Heart left ventricle (tissue), 16 donors: ENCODE results near the gene PIK3R6. TPM values are rescaled to one million over a fixed set of nuclear protein-coding genes. Genes with fewer than 3 reads are reported as not detected.

Experiments used
- ATAC-seq, 4 donors: fragments of 200-7000 bp; cut with Tn5 transposase; one replicate each; pipeline ENCODE4 v1.9.1; 2020 to 2022; ENCODE audit warnings: moderate library complexity in 4 of 4, mild to moderate bottlenecking in 3 of 4, moderate number of reproducible peaks in 1 of 4
- DNase-seq, 5 donors: peaks; one replicate each; pipeline ENCODE4 v3.0.0-alpha.2; 2020
- H3K27ac ChIP-seq, 12 donors: fragments of 200-600 bp; sonication (generic) in 4 of 12; one replicate each; pipeline versions ENCODE4 v1.5.0 to v1.8.0; 2016 to 2022; ENCODE audit warnings: mild to moderate bottlenecking in 2 of 12
- H3K27me3 ChIP-seq, 9 donors: fragments of 200-600 bp; sonication (generic) in 2 of 9; one replicate each; pipeline versions ENCODE4 v1.5.1 to v1.8.0; 2016 to 2022; ENCODE audit warnings: mild to moderate bottlenecking in 3 of 9
- H3K36me3 ChIP-seq, 9 donors: fragments of 200-600 bp; sonication (generic) in 2 of 9; one replicate each; pipeline versions ENCODE4 v1.5.0 to v1.8.0; 2018 to 2022; ENCODE audit warnings: mild to moderate bottlenecking in 2 of 9
- H3K4me1 ChIP-seq, 12 donors: fragments of 200-600 bp; sonication (generic) in 4 of 12; one replicate each; pipeline versions ENCODE4 v1.5.0 to v1.8.0; 2016 to 2022; ENCODE audit warnings: mild to moderate bottlenecking in 3 of 12
- H3K4me3 ChIP-seq, 12 donors: fragments of 200-600 bp; sonication (generic) in 4 of 12; one replicate each; pipeline versions ENCODE4 v1.5.0 to v1.8.0; 2017 to 2022; ENCODE audit warnings: mild to moderate bottlenecking in 9 of 12, moderate library complexity in 4 of 12
- H3K9me3 ChIP-seq, 12 donors: fragments of 200-600 bp; sonication (generic) in 4 of 12; one replicate each; pipeline versions ENCODE4 v1.5.0 to v1.8.0; 2016 to 2022; ENCODE audit warnings: mild to moderate bottlenecking in 1 of 12
- POLR2A ChIP-seq, 2 donors: fragments of 450-650 bp; IDR thresholded peaks; one replicate each; pipeline ENCODE4 v1.6.1; 2017; ENCODE audit warnings: antibody characterized with exemption in 2 of 2, mild to moderate bottlenecking in 2 of 2, moderate library complexity in 2 of 2
- WGBS, 4 donors: extraction: QIAGEN DNeasy Blood & Tissue Kit in 2 of 4; methylation state at CpG; one replicate each; pipeline versions ENCODE4 v1.1.5 to v1.1.7; 2013 to 2018; 5-methylcytosine and 5-hydroxymethylcytosine counted together
- intact Hi-C, 10 donors: fragments of 100-400 bp; cut with DNase I; formaldehyde crosslinking; loops; one replicate each; pipeline versions ENCODE4 v1.11.1 to v1.14.2; 2022
- polyA plus RNA-seq, 2 donors: library from polyadenylated mRNA; stranded (reverse); fragments of 200-250 nt; gene quantifications; one replicate each; pipeline ENCODE4 v1.2.3, GENCODE V29; 2013
- total RNA-seq, 9 donors: library from RNA; depleted of rRNA in 2 of 9; stranded (reverse); fragments of >200 nt in 2 of 9; fragmentation: NEBNext Ultra II Directional in 3 of 9; extraction: Animal tissue kit (Norgen Biotek cat#: 25700) in 3 of 9; gene quantifications; one replicate each; pipeline versions ENCODE4 v1.1.0 to v1.2.4, GENCODE V29; 2016 to 2023
- TF ChIP-seq, protein P1 (sequence below), 12 donors: fragments of 200-600 bp; sonication (generic) in 4 of 12; IDR thresholded peaks; one replicate each; pipeline versions ENCODE4 v1.5.0 to v1.8.0; 2018 to 2022; ENCODE audit warnings: antibody characterized with exemption in 12 of 12, mild to moderate bottlenecking in 5 of 12
- donor health status: ischemic (EF 13 %, LVEDD 7.1; RV severe dilation, severe dysfunction).
- donor health status: healthy with polysubstance abuse.
- donor health status: DM: no; HTN: yes; CAD: no.
- donor health status: DM: no; HTN: no; CAD: no.
- donor health status: ischemic (EF 25% LVEDD 6.9; RV normal size, moderate dysfunction).
- donor health status: ischemic (EF 25% LVEDD 5.7; RV mildly dilated, moderate dysfunction).
- donor health status: healthy.
- donor health status: DM: yes; HTN: yes; CAD: no.
- donor health status: ischemic (EF 35%, LVEDD 5.7; RV mildly dilated, moderate dysfunction).
- donor health status: nonischemic (EF 11% LVEDD 7.7; RV severe dilation, severe dysfunction).
- donor health status: DM: yes; HTN: yes; CAD: no.
- donor health status: PGD.
- donor health status: ischemic (EF 29% LVEDD 5.4; RV normal size, mild dysfunction).
- donor health status: nonischemic (EF 23%, LVEDD 6.1; RV moderate dilation, normal function).

Gene PIK3R6
- total and polyA plus RNA-seq, 11 donors = 0.21 to 5.4 (median 1.0) TPM

DNA sequence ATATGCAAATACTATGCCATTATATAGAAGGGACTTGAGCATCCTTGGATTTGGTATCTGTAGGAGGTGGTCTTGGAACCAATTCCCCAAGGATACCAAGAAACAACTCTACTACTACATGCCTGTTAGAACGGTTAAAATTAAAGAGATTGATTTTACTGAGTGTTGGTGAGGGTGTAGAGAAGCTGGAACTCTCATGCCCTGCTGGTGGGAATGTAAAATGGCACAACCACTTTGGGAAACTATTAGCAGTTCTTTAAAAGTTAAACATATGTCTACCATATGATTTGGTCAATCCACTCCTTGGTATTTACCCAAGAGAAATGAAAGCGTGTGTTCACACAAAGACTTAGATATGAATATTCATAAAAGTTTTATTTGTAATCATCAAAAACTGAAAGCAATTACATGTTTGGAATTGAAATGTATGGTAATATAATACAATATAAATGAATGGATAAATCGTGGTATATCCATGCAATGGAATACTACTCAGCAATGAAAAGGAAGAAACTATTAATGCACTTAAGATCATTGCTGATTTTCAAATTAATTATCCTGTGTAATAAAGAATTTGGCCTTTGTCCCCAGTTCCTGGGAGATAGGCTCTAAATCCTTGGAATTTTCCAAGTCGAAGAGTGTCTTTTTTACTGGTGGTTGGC is 76.1 kb downstream of the PIK3R6 start:
- ATAC-seq (no peak), DNase-seq (no peak)
- 72 to 90% (median 88%) methylated on average over 4 of the region's 4 CpGs for WGBS, 4 donors
- Histone ChIP-seq H3K4me1 (peaks cover 0 to 27% (median 0%) of the 10 kb centered on the region in 12 donors), H3K4me3 (no peak overlapping the region), H3K9me3 (peaks cover 0 to 13% (median 6%) of the 10 kb centered on the region in 12 donors), H3K27me3 (no peaks in the 10 kb centered on the region), H3K27ac (no peak overlapping the region), H3K36me3 (no peaks in the 10 kb centered on the region)
- TF ChIP-seq, protein P1, sequence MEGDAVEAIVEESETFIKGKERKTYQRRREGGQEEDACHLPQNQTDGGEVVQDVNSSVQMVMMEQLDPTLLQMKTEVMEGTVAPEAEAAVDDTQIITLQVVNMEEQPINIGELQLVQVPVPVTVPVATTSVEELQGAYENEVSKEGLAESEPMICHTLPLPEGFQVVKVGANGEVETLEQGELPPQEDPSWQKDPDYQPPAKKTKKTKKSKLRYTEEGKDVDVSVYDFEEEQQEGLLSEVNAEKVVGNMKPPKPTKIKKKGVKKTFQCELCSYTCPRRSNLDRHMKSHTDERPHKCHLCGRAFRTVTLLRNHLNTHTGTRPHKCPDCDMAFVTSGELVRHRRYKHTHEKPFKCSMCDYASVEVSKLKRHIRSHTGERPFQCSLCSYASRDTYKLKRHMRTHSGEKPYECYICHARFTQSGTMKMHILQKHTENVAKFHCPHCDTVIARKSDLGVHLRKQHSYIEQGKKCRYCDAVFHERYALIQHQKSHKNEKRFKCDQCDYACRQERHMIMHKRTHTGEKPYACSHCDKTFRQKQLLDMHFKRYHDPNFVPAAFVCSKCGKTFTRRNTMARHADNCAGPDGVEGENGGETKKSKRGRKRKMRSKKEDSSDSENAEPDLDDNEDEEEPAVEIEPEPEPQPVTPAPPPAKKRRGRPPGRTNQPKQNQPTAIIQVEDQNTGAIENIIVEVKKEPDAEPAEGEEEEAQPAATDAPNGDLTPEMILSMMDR (IDR thresholded peaks at IDR 0.05) = no peak
- TF ChIP-seq POLR2A (IDR thresholded peaks at IDR 0.05) = no peak
- intact Hi-C loops = no loop called here

DNA sequence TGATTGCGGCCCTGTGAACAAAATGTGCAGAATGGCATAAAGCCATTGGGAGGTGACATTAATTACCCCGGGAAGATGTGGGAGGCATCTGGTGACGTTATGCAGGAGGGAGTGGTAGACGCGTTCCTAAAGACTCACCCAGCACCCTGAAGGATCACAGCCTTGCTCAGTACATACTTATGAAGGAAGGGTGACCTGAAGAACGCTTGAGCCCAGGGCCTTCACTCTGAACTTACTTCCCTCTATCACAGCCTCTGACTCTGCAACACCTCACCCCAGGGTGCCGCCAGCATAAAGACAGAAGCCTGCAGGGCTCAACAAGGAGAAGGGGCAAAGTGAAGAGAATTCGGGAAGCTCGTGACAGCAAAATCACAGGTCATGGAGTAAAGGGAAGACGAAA is 77.7 kb downstream of the PIK3R6 start:
- peaks cover 0 to 13% (median 6%) of the 10 kb centered on the region in 12 donors for H3K9me3 ChIP-seq
- H3K27me3 ChIP-seq = no peaks in the 10 kb centered on the region
- H3K4me1 ChIP-seq = peaks cover 0 to 29% (median 0%) of the 10 kb centered on the region in 12 donors
- H3K4me3 ChIP-seq = no peak overlapping the region
- H3K36me3 ChIP-seq = no peaks in the 10 kb centered on the region
- WGBS, 4 donors = 54 to 63% (median 59%) methylated on average over 10 of the region's 10 CpGs
- DNase-seq = no peak
- ATAC-seq = no peak
- TF ChIP-seq, protein P1 (IDR thresholded peaks at IDR 0.05) = no peak
- no peak for TF ChIP-seq POLR2A (IDR thresholded peaks at IDR 0.05)
- intact Hi-C loops = loop anchor here in 6 of 10 donors (2.0 to 10.0 kb wide), 6 partner anchors 37 to 379 kb away; no protein-coding TSS in a partner anchor
- no peak overlapping the region for H3K27ac ChIP-seq

DNA sequence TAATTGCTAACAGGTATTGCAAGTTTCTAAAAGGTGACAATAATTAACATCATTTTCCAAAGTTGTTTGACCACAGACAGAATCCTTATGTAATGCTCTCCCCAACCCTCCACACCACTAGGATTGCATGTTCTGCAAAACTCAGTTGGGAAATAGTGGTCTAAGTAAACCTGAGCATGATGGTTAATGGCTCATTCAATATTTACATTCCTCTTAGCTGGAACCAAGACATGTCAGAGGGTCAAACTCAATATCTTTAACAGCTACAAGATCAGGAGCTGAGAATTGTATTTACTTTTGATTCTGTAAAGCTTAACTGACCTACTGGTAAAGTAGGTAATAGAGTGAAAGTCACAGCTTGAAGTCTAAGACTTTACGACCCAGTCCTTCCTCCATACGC is 78.5 kb downstream of the PIK3R6 start:
- Histone ChIP-seq H3K27me3 (no peaks in the 10 kb centered on the region), H3K36me3 (no peaks in the 10 kb centered on the region), H3K9me3 (peaks cover 0 to 13% (median 6%) of the 10 kb centered on the region in 12 donors), H3K4me3 (no peak overlapping the region), H3K4me1 (peaks cover 0 to 21% (median 0%) of the 10 kb centered on the region in 12 donors), H3K27ac (no peak overlapping the region)
- 93 to 98% (median 96%) methylated on average over 2 of the region's 2 CpGs for WGBS, 4 donors
- no peak for DNase-seq
- no peak for TF ChIP-seq POLR2A (IDR thresholded peaks at IDR 0.05)
- TF ChIP-seq, protein P1 (IDR thresholded peaks at IDR 0.05) = no peak
- ATAC-seq = no peak
- intact Hi-C loops = loop anchor here in 6 of 10 donors (2.0 to 10.0 kb wide), 6 partner anchors 37 to 378 kb away; no protein-coding TSS in a partner anchor

DNA sequence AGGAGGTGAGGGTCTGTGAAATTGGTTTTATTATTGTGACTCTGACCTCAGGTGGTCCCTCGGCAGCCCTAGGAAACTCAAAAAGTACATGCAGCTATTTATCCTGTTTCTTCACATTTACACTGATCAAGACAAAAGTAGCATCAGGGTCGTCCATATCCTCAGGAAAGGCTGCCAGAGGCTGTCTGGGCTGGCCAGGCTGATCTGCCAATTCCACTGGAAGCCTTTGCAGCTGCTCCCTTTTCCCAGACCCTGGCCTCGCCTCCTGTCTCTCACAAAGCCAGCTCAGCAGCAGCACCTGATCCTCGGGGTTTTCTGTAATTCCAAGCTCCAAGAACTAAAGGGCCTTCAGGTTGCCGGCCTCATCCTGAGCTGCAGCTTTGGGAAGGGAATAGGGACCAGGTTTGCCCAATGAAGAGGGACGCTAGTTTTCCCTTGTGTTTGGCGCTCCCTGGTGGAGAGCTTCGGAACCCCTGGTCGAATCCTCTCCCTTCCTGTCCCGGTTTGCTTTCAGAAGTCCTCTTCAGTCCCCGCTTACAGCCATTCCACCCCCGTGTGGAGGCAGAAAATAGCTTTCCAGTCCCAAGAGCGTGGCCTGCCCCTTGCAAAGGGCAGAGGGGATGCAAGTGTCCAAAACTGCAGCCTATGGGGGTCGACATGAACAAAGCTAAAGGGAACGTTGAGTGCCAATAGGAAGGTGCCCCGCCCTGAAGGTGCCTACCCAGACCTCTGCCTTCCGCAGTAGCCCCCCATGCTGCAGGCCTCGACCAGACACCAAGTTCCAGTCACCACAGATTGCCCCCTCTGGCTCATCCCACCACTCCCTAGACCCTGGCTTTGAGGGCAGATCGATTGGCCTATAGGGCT is 81.7 kb downstream of the PIK3R6 start:
- no peaks in the 10 kb centered on the region for H3K36me3 ChIP-seq
- peaks cover 0 to 8% (median 0%) of the 10 kb centered on the region in 12 donors for H3K9me3 ChIP-seq
- H3K27me3 ChIP-seq = no peaks in the 10 kb centered on the region
- DNase-seq (peak; percentile 68 to 83 (median 76)), ATAC-seq (peak in 3 of 4 donors; percentile 91 to 92 (median 91))
- no peak overlapping the region for H3K4me3 ChIP-seq
- 26 to 32% (median 31%) methylated on average over 19 of the region's 19 CpGs for WGBS, 4 donors
- H3K27ac ChIP-seq = no peak overlapping the region
- peaks cover 0 to 20% (median 0%) of the 10 kb centered on the region in 12 donors for H3K4me1 ChIP-seq
- no peak for TF ChIP-seq POLR2A (IDR thresholded peaks at IDR 0.05)
- TF ChIP-seq, protein P1 (IDR thresholded peaks at IDR 0.05) = peak; percentile 72 to 91 (median 88)
- intact Hi-C loops = loop anchor here in 9 of 10 donors (1.0 to 10.0 kb wide), 8 partner anchors 33 to 377 kb away; no protein-coding TSS in a partner anchor
